Esophagus muscularis mucosa (tissue), 4 donors: ENCODE measurements around the gene SLC41A3. TPM values are rescaled to one million over a fixed set of nuclear protein-coding genes. Genes with fewer than 3 reads are reported as not detected.
"Not testable (repeated sequence)": the region's sequence is repeated elsewhere in the genome, so short reads cannot be mapped to it uniquely, and the experiment has no call there.

Source experiments
- DNase-seq: peaks from one replicate; pipeline ENCODE4 v3.0.0-alpha.2; 2017; ENCODE audit errors: extremely low spot score
- H3K27ac ChIP-seq, 4 donors: fragments of 200-600 bp; sonication (generic); replicated peaks in 1 of 4; 1 replicate in 3 of 4; 2 replicates in 1 of 4; pipeline ENCODE4 v1.5.1; 2016 to 2019; ENCODE audit warnings: mild to moderate bottlenecking in 1 of 4
- H3K27me3 ChIP-seq, 4 donors: fragments of 200-600 bp; sonication (generic); one replicate each; pipeline versions ENCODE4 v1.5.1 to v1.6.0; 2016 to 2019
- H3K36me3 ChIP-seq, 4 donors: fragments of 200-600 bp; sonication (generic); one replicate each; pipeline ENCODE4 v1.5.1; 2016 to 2019
- H3K4me1 ChIP-seq, 4 donors: fragments of 200-600 bp; sonication (generic); one replicate each; pipeline ENCODE4 v1.5.1; 2016 to 2019
- H3K4me3 ChIP-seq, 4 donors: fragments of 200-600 bp; sonication (generic); 1 replicate in 2 of 4; 2 replicates in 2 of 4; pipeline ENCODE4 v1.5.1; 2016 to 2019; ENCODE audit warnings: mild to moderate bottlenecking in 4 of 4, moderate library complexity in 1 of 4
- H3K9me3 ChIP-seq, 4 donors: fragments of 200-600 bp; sonication (generic); 1 replicate in 3 of 4; 2 replicates in 1 of 4; pipeline ENCODE4 v1.5.1; 2016 to 2019
- CTCF ChIP-seq, 3 experiments: fragments of 200-600 bp in 2 of 3; fragments of 450-650 bp in 1 of 3; sonication (generic) in 2 of 3; IDR thresholded peaks; one replicate each; pipeline ENCODE4 v1.5.1; 2017 to 2019; ENCODE audit warnings: antibody characterized with exemption in 3 of 3, mild to moderate bottlenecking in 2 of 3, moderate library complexity in 1 of 3
- EP300 ChIP-seq: sonication (generic); formaldehyde crosslinking; IDR thresholded peaks from one replicate; pipeline ENCODE4 v1.6.1; 2017; ENCODE audit warnings: antibody characterized with exemption
- POLR2A ChIP-seq: fragments of 450-650 bp; IDR thresholded peaks from one replicate; pipeline ENCODE4 v1.6.1; 2017; ENCODE audit warnings: antibody characterized with exemption, moderate library complexity, mild to moderate bottlenecking, low read depth
- POLR2AphosphoS5 ChIP-seq, 2 donors: sonication (generic); formaldehyde crosslinking; IDR thresholded peaks; one replicate each; pipeline ENCODE4 v1.6.1; 2017; ENCODE audit warnings: antibody characterized with exemption in 2 of 2
- WGBS: methylation state at CpG from one replicate; pipeline ENCODE4 v1.1.5; 2018; 5-methylcytosine and 5-hydroxymethylcytosine counted together
- intact Hi-C: fragments of 100-400 bp; cut with DNase I; formaldehyde crosslinking; loops from one replicate; pipeline ENCODE4 v1.15.1; 2023
- total RNA-seq, 4 donors: library from RNA; depleted of rRNA; stranded (reverse); fragments of >200 nt; gene quantifications; one replicate each; pipeline versions ENCODE4 v1.1.0 to v1.2.1, GENCODE V29; 2016

The SLC41A3 gene
- total RNA-seq, 4 donors from 2014 or later = 31.6 to 68.1 (median 38.9) TPM

- H3K36me3 ChIP-seq = peaks cover 0 to 31% (median 15%) of the 10 kb centered on the region in 4 donors
- peaks cover 0 to 6% (median 0%) of the 10 kb centered on the region in 4 donors for H3K9me3 ChIP-seq
- no peak for DNase-seq
- no peak overlapping the region for H3K4me3 ChIP-seq
- H3K27ac ChIP-seq = no peak overlapping the region
- 96% methylated on average over 3 of the region's 3 CpGs for WGBS
- no peaks in the 10 kb centered on the region for H3K27me3 ChIP-seq
- TF ChIP-seq EP300 = no peak
- TF ChIP-seq CTCF (IDR thresholded peaks at IDR 0.05) = no peak
- TF ChIP-seq POLR2A = no peak
- TF ChIP-seq POLR2AphosphoS5 (IDR thresholded peaks at IDR 0.05) = no peak
- H3K4me1 ChIP-seq = no peaks in the 10 kb centered on the region
- intact Hi-C loops = no loop called here
These were observed 33.9 kb downstream of the SLC41A3 start for GRCh38 chr3:126050050-126050392.

GRCh38 chr3:126049289-126050049 lies 34.5 kb downstream of the SLC41A3 start:
- Histone ChIP-seq H3K4me1 (no peaks in the 10 kb centered on the region), H3K27ac (no peak overlapping the region), H3K9me3 (peaks cover 0 to 6% (median 0%) of the 10 kb centered on the region in 4 donors), H3K4me3 (no peak overlapping the region), H3K27me3 (no peaks in the 10 kb centered on the region), H3K36me3 (peaks cover 0 to 31% (median 13%) of the 10 kb centered on the region in 4 donors)
- intact Hi-C loops = no loop called here
- TF ChIP-seq EP300 (no peak), POLR2AphosphoS5 (IDR thresholded peaks at IDR 0.05) (no peak), CTCF (IDR thresholded peaks at IDR 0.05) (no peak), POLR2A (no peak)
- 74% methylated on average over 5 of the region's 5 CpGs for WGBS
- DNase-seq = no peak

GRCh38 chr3:126040386-126040785 lies 43.5 kb downstream of the SLC41A3 start:
- Histone ChIP-seq H3K27me3 (no peaks in the 10 kb centered on the region), H3K4me3 (no peak overlapping the region), H3K36me3 (peaks cover 0 to 11% (median 3%) of the 10 kb centered on the region in 4 donors), H3K27ac (no peak overlapping the region), H3K4me1 (no peaks in the 10 kb centered on the region), H3K9me3 (no peaks in the 10 kb centered on the region)
- WGBS = 83% methylated on average over 4 of the region's 4 CpGs
- DNase-seq = peak; percentile 79
- no peak for TF ChIP-seq EP300
- TF ChIP-seq POLR2A = no peak
- TF ChIP-seq POLR2AphosphoS5 (IDR thresholded peaks at IDR 0.05) = no peak
- TF ChIP-seq CTCF (IDR thresholded peaks at IDR 0.05) = no peak
- intact Hi-C loops = no loop called here

GRCh38 chr3:126039870-126040269 lies 44.1 kb downstream of the SLC41A3 start:
- Histone ChIP-seq H3K27me3 (no peaks in the 10 kb centered on the region), H3K36me3 (peaks cover 0 to 16% (median 3%) of the 10 kb centered on the region in 4 donors), H3K4me1 (no peaks in the 10 kb centered on the region), H3K27ac (no peak overlapping the region), H3K9me3 (no peaks in the 10 kb centered on the region), H3K4me3 (no peak overlapping the region)
- 95% methylated on average over 2 of the region's 2 CpGs for WGBS
- TF ChIP-seq POLR2A (no peak), POLR2AphosphoS5 (IDR thresholded peaks at IDR 0.05) (no peak), EP300 (no peak), CTCF (IDR thresholded peaks at IDR 0.05) (no peak)
- DNase-seq = peak; percentile 26
- intact Hi-C loops = no loop called here

- intact Hi-C loops, H3K27me3 ChIP-seq, H3K9me3 ChIP-seq, H3K4me1 ChIP-seq, H3K27ac ChIP-seq, H3K4me3 ChIP-seq: not testable (repeated sequence)
- WGBS = 84% methylated on average over 2 of the region's 2 CpGs
- peak; percentile 26 for DNase-seq
- H3K36me3 ChIP-seq = peaks cover 0 to 22% (median 5%) of the 10 kb centered on the region in 4 donors
These were observed 45.1 kb downstream of the SLC41A3 start for GRCh38 chr3:126038791-126039190.
